Activated CD8-positive, alpha-beta memory T cell treated with anti-CD3 and anti-CD28 coated beads, Interleukin-2, amount 50 U/mL, for 1 hour (primary cell): ENCODE data around the gene CASQ1.

Experiments used
- DNase-seq: peaks from one replicate; pipeline ENCODE4 v3.0.0-alpha.2; 2020; ENCODE audit errors: extremely low read depth

Gene CASQ1

GRCh38 chr1:160189649-160190625 lies at the start of gene CASQ1:
CASQ1 (plus strand) TSS chr1:160190575; CDS start chr1:160190752, 177 bp downstream.
- DNase-seq = no peak

- no peak for DNase-seq
These were observed 46.7 kb upstream of the CASQ1 start for GRCh38 chr1:160143695-160144094.

GRCh38 chr1:160144921-160145320 lies 45.5 kb upstream of the CASQ1 start:
- no peak for DNase-seq

GRCh38 chr1:160146107-160146506 lies 44.3 kb upstream of the CASQ1 start:
- no peak for DNase-seq

- no peak for DNase-seq
These were observed 42.3 kb upstream of the CASQ1 start for GRCh38 chr1:160148121-160148520.

GRCh38 chr1:160149233-160149632 lies 41.1 kb upstream of the CASQ1 start:
- DNase-seq = no peak

- DNase-seq = no peak
These were observed 40.7 kb upstream of the CASQ1 start for GRCh38 chr1:160149716-160150115.

- no peak for DNase-seq
These were observed 39.1 kb upstream of the CASQ1 start, which contains the start of gene ATP1A4 for GRCh38 chr1:160151303-160151702. ATP1A4 (plus strand) TSS chr1:160151603; CDS start chr1:160152041, 438 bp downstream.

- no peak for DNase-seq
These were observed 35.6 kb upstream of the CASQ1 start for GRCh38 chr1:160154790-160155189.

GRCh38 chr1:160156361-160156760 lies 34.0 kb upstream of the CASQ1 start:
- DNase-seq = no peak

GRCh38 chr1:160157174-160157573 lies 33.2 kb upstream of the CASQ1 start:
- DNase-seq = no peak

GRCh38 chr1:160158031-160158430 lies 32.3 kb upstream of the CASQ1 start:
- no peak for DNase-seq

GRCh38 chr1:160158534-160158933 lies 31.8 kb upstream of the CASQ1 start:
- DNase-seq = no peak

- DNase-seq = no peak
These were observed 30.5 kb upstream of the CASQ1 start for GRCh38 chr1:160159846-160160245.

- DNase-seq = no peak
These were observed 28.2 kb upstream of the CASQ1 start for GRCh38 chr1:160161965-160162705.

- no peak for DNase-seq
These were observed 27.4 kb upstream of the CASQ1 start for GRCh38 chr1:160162931-160163330.

GRCh38 chr1:160163615-160164014 lies 26.8 kb upstream of the CASQ1 start:
- no peak for DNase-seq

- DNase-seq = no peak
These were observed 26.3 kb upstream of the CASQ1 start for GRCh38 chr1:160164121-160164520.

- DNase-seq = no peak
These were observed 24.1 kb upstream of the CASQ1 start for GRCh38 chr1:160166166-160166868.

- no peak for DNase-seq
These were observed 23.3 kb upstream of the CASQ1 start for GRCh38 chr1:160167056-160167455.

GRCh38 chr1:160167580-160167979 lies 22.8 kb upstream of the CASQ1 start:
- no peak for DNase-seq

- DNase-seq = no peak
These were observed 22.4 kb upstream of the CASQ1 start for GRCh38 chr1:160168016-160168415.
